Heart right ventricle (tissue), 16 donors: Measurements from ENCODE around the gene CEP131. TPM values are rescaled to one million over a fixed set of nuclear protein-coding genes. Genes with fewer than 3 reads are reported as not detected.

ENCODE experiments used
- ATAC-seq, 8 donors: fragments of 200-7000 bp; cut with Tn5 transposase; one replicate each; pipeline ENCODE4 v1.9.1; 2020; ENCODE audit warnings: mild to moderate bottlenecking in 8 of 8, moderate library complexity in 8 of 8, moderate number of reproducible peaks in 1 of 8
- DNase-seq, 2 donors: peaks; one replicate each; pipeline ENCODE4 v3.0.0-alpha.2; 2020
- H3K27ac ChIP-seq, 10 donors: fragments of 200-600 bp; sonication (generic) in 2 of 10; one replicate each; pipeline versions ENCODE4 v1.5.0 to v1.8.0; 2020 to 2022; ENCODE audit warnings: mild to moderate bottlenecking in 3 of 10
- H3K27me3 ChIP-seq, 7 donors: fragments of 200-600 bp; one replicate each; pipeline ENCODE4 v1.8.0; 2021 to 2022; ENCODE audit warnings: mild to moderate bottlenecking in 2 of 7
- H3K36me3 ChIP-seq, 9 donors: fragments of 200-600 bp; sonication (generic) in 1 of 9; one replicate each; pipeline versions ENCODE4 v1.5.0 to v1.8.0; 2020 to 2022; ENCODE audit warnings: mild to moderate bottlenecking in 2 of 9
- H3K4me1 ChIP-seq, 9 donors: fragments of 200-600 bp; sonication (generic) in 1 of 9; one replicate each; pipeline versions ENCODE4 v1.5.0 to v1.8.0; 2020 to 2022; ENCODE audit warnings: mild to moderate bottlenecking in 4 of 9
- H3K4me3 ChIP-seq, 10 donors: fragments of 200-600 bp; sonication (generic) in 2 of 10; one replicate each; pipeline versions ENCODE4 v1.5.0 to v1.8.0; 2020 to 2022; ENCODE audit warnings: mild to moderate bottlenecking in 7 of 10, moderate library complexity in 2 of 10
- H3K9me3 ChIP-seq, 11 donors: fragments of 200-600 bp in 10 of 11; sonication (generic) in 2 of 11; one replicate each; pipeline versions ENCODE4 v1.5.0 to v1.8.0; 2013 to 2022; ENCODE audit warnings: mild to moderate bottlenecking in 2 of 11, control low read depth in 1 of 11, moderate library complexity in 1 of 11
- CTCF ChIP-seq, 9 donors: fragments of 200-600 bp; sonication (generic) in 2 of 9; IDR thresholded peaks; one replicate each; pipeline versions ENCODE4 v1.5.0 to v1.8.0; 2021 to 2022; ENCODE audit warnings: antibody characterized with exemption in 9 of 9, mild to moderate bottlenecking in 5 of 9, moderate library complexity in 1 of 9
- WGBS, 2 donors: extraction: QIAGEN DNeasy Blood & Tissue Kit; methylation state at CpG; one replicate each; pipeline ENCODE4 v1.1.7; 2013; ENCODE audit warnings: inconsistent platforms in 1 of 2; 5-methylcytosine and 5-hydroxymethylcytosine counted together
- intact Hi-C, 10 donors: fragments of 100-400 bp; cut with DNase I; formaldehyde crosslinking; loops; one replicate each; pipeline versions ENCODE4 v1.11.1 to v1.14.2; 2022
- polyA plus RNA-seq, 2 donors: library from polyadenylated mRNA; stranded (reverse); fragments of 200-250 nt; gene quantifications; one replicate each; pipeline ENCODE4 v1.2.3, GENCODE V29; 2013
- total RNA-seq, 10 donors: library from RNA; stranded (reverse); fragmentation: NEBNext Ultra II Directional in 3 of 10; extraction: Animal tissue kit (Norgen Biotek cat#: 25700) in 3 of 10; gene quantifications; one replicate each; pipeline versions ENCODE4 v1.2.1 to v1.2.4, GENCODE V29; 2021 to 2023
- donor health status: Arrhythmogenic right ventricular cardiomyopathy.
- donor health status: ischemic (EF 13 %, LVEDD 7.1; RV severe dilation, severe dysfunction).
- donor health status: healthy with polysubstance abuse.
- donor health status: DM: no; HTN: yes; CAD: no.
- donor health status: DM: no; HTN: no; CAD: no.
- donor health status: ischemic (EF 25% LVEDD 6.9; RV normal size, moderate dysfunction).
- donor health status: ischemic (EF 25% LVEDD 5.7; RV mildly dilated, moderate dysfunction).
- donor health status: healthy.
- donor health status: DM: yes; HTN: yes; CAD: no.
- donor health status: Ischemic cardiomyopathy.
- donor health status: ischemic (EF 35%, LVEDD 5.7; RV mildly dilated, moderate dysfunction).
- donor health status: nonischemic (EF 11% LVEDD 7.7; RV severe dilation, severe dysfunction).
- donor health status: DM: yes; HTN: yes; CAD: no.
- donor health status: PGD.
- donor health status: ischemic (EF 29% LVEDD 5.4; RV normal size, mild dysfunction).
- donor health status: nonischemic (EF 23%, LVEDD 6.1; RV moderate dilation, normal function).

Gene CEP131
- total and polyA plus RNA-seq, 12 donors = 6.4 to 20.9 (median 8.0) TPM

- ATAC-seq (no peak), DNase-seq (no peak)
- Histone ChIP-seq H3K27ac (no peak overlapping the region), H3K4me1 (peaks cover 0 to 20% (median 13%) of the 10 kb centered on the region in 9 donors), H3K36me3 (peaks cover 0 to 24% (median 0%) of the 10 kb centered on the region in 9 donors), H3K27me3 (no peaks in the 10 kb centered on the region), H3K9me3 (no peaks in the 10 kb centered on the region), H3K4me3 (no peak overlapping the region)
- WGBS, 2 donors = 90 to 92% methylated on average over 20 of the region's 20 CpGs
- intact Hi-C loops = loop anchor here in 3 of 10 donors (10.0 kb wide), 1 partner anchor 46 kb away; no protein-coding TSS in a partner anchor
- TF ChIP-seq CTCF (IDR thresholded peaks at IDR 0.05) = no peak
These were observed 31.6 kb downstream of the CEP131 start for GRCh38 chr17:81191116-81191515.

GRCh38 chr17:81190591-81190990 lies 32.2 kb downstream of the CEP131 start:
- H3K36me3 ChIP-seq = peaks cover 0 to 24% (median 0%) of the 10 kb centered on the region in 9 donors
- H3K27me3 ChIP-seq = no peaks in the 10 kb centered on the region
- intact Hi-C loops = loop anchor here in 3 of 10 donors (10.0 kb wide), 1 partner anchor 46 kb away; no protein-coding TSS in a partner anchor
- H3K4me1 ChIP-seq = peaks cover 0 to 15% (median 8%) of the 10 kb centered on the region in 9 donors
- DNase-seq = no peak
- 94 to 96% methylated on average over 28 of the region's 28 CpGs for WGBS, 2 donors
- no peak overlapping the region for H3K27ac ChIP-seq
- TF ChIP-seq CTCF (IDR thresholded peaks at IDR 0.05) = no peak
- no peak overlapping the region for H3K4me3 ChIP-seq
- ATAC-seq = no peak
- no peaks in the 10 kb centered on the region for H3K9me3 ChIP-seq

GRCh38 chr17:81189670-81190530 lies 32.9 kb downstream of the CEP131 start:
- Histone ChIP-seq H3K4me1 (peaks cover 0 to 8% (median under 1%) of the 10 kb centered on the region in 9 donors), H3K27ac (no peak overlapping the region), H3K36me3 (peaks cover 0 to 24% (median 0%) of the 10 kb centered on the region in 9 donors), H3K9me3 (no peaks in the 10 kb centered on the region), H3K27me3 (no peaks in the 10 kb centered on the region), H3K4me3 (no peak overlapping the region)
- peak in 2 of 9 donors; percentile 23 to 26 for TF ChIP-seq CTCF (IDR thresholded peaks at IDR 0.05)
- intact Hi-C loops = loop anchor here in 3 of 10 donors (10.0 kb wide), 1 partner anchor 45 kb away; no protein-coding TSS in a partner anchor
- 83 to 84% methylated on average over 27 of the region's 27 CpGs for WGBS, 2 donors
- DNase-seq (no peak), ATAC-seq (peak in 3 of 8 donors; percentile 15 to 28 (median 18))

GRCh38 chr17:81189016-81189415 lies 33.7 kb downstream of the CEP131 start:
- peaks cover 0 to 24% (median 0%) of the 10 kb centered on the region in 9 donors for H3K36me3 ChIP-seq
- DNase-seq = no peak

More at GRCh38 chr17:81189016-81189415, 33.7 kb downstream of the CEP131 start:
- no peak for ATAC-seq
- peaks cover 0 to 2% (median 0%) of the 10 kb centered on the region in 9 donors for H3K4me1 ChIP-seq
- intact Hi-C loops = no loop called here
- H3K27me3 ChIP-seq = no peaks in the 10 kb centered on the region
- 90 to 95% methylated on average over 7 of the region's 7 CpGs for WGBS, 2 donors
- H3K27ac ChIP-seq = no peak overlapping the region
- no peaks in the 10 kb centered on the region for H3K9me3 ChIP-seq
- no peak overlapping the region for H3K4me3 ChIP-seq
- TF ChIP-seq CTCF (IDR thresholded peaks at IDR 0.05) = no peak
